IMR-90 (cell line): ENCODE data around the gene ARHGAP31.

Experiments used
- CEBPB ChIP-seq: IDR thresholded peaks from 2 replicates; pipeline ENCODE4 v1.6.1; 2012; ENCODE audit warnings: low read depth, low read length, improper control_type of control experiment
- CTCF ChIP-seq: conservative IDR thresholded peaks from 2 replicates; pipeline ENCODE4 v1.5.1; 2012; ENCODE audit warnings: mild to moderate bottlenecking, low read depth, low read length, improper control_type of control experiment
- MAFK ChIP-seq: IDR thresholded peaks from 2 replicates; pipeline ENCODE4 v1.6.1; 2012; ENCODE audit warnings: low read depth, low read length, improper control_type of control experiment
- MAZ ChIP-seq: IDR thresholded peaks from 2 replicates; pipeline ENCODE4 v1.6.1; 2012; ENCODE audit warnings: low read depth, mild to moderate bottlenecking, low read length, improper control_type of control experiment, moderate library complexity, borderline replicate concordance
- POLR2A ChIP-seq: IDR thresholded peaks from 2 replicates; pipeline ENCODE4 v1.6.1; 2012; ENCODE audit warnings: mild to moderate bottlenecking, low read depth, low read length
- RAD21 ChIP-seq: IDR thresholded peaks from 2 replicates; pipeline ENCODE4 v1.6.1; 2012; ENCODE audit warnings: low read length, improper control_type of control experiment
- RFX5 ChIP-seq: IDR thresholded peaks from 2 replicates; pipeline ENCODE4 v1.8.0; 2012; ENCODE audit warnings: low read depth, mild to moderate bottlenecking, low read length, moderate library complexity
- SMC3 ChIP-seq: fragments of 150-350 bp; IDR thresholded peaks from 2 replicates; pipeline ENCODE4 v1.6.1; 2016; ENCODE audit warnings: low read depth, mild to moderate bottlenecking, antibody characterized with exemption, low read length, moderate library complexity
- USF2 ChIP-seq: fragments of 150-350 bp; IDR thresholded peaks from 2 replicates; pipeline ENCODE4 v1.6.1; 2017; ENCODE audit warnings: mild to moderate bottlenecking, antibody characterized with exemption, low read length, low read depth
- TF ChIP-seq, protein P1 (sequence below): fragments of 150-350 bp; IDR thresholded peaks from 2 replicates; pipeline ENCODE4 v1.6.1; 2016; ENCODE audit warnings: low read depth, mild to moderate bottlenecking, low read length, moderate library complexity, borderline replicate concordance

- TF ChIP-seq USF2 (no peak), POLR2A (no peak), CTCF (no peak), SMC3 (no peak), RFX5 (no peak), MAFK (no peak), MAZ (no peak), RAD21 (no peak), CEBPB (no peak)
- TF ChIP-seq, protein P1, sequence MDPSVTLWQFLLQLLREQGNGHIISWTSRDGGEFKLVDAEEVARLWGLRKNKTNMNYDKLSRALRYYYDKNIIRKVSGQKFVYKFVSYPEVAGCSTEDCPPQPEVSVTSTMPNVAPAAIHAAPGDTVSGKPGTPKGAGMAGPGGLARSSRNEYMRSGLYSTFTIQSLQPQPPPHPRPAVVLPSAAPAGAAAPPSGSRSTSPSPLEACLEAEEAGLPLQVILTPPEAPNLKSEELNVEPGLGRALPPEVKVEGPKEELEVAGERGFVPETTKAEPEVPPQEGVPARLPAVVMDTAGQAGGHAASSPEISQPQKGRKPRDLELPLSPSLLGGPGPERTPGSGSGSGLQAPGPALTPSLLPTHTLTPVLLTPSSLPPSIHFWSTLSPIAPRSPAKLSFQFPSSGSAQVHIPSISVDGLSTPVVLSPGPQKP, result no peak
These were observed 106.3 kb downstream of the ARHGAP31 start for GRCh38 chr3:119400466-119400865.
